ENCODE measurements around the gene EVX1. TPM values are rescaled to one million over a fixed set of nuclear protein-coding genes. Genes with fewer than 3 reads are reported as not detected.

The EVX1 gene
- total RNA-seq, 4 donors from 2014 or later, result not detected

- no peak for TF ChIP-seq CTCF (IDR thresholded peaks at IDR 0.05; ENCODE audit: low read depth)
These were observed 17.3 kb upstream of the EVX1 start for GRCh38 chr7:27224983-27225934.

- no peak for TF ChIP-seq CTCF (IDR thresholded peaks at IDR 0.05; ENCODE audit: low read depth)
These were observed 13.2 kb upstream of the EVX1 start for GRCh38 chr7:27229448-27229847.

GRCh38 chr7:27235387-27236311 lies 7.0 kb upstream of the EVX1 start:
- TF ChIP-seq CTCF (IDR thresholded peaks at IDR 0.05; ENCODE audit: low read depth), result no peak

- no peak for TF ChIP-seq CTCF (IDR thresholded peaks at IDR 0.05; ENCODE audit: low read depth)
These were observed 4.8 kb upstream of the EVX1 start for GRCh38 chr7:27237735-27238334.

- no peak for TF ChIP-seq CTCF (IDR thresholded peaks at IDR 0.05; ENCODE audit: low read depth)
These were observed 3.6 kb upstream of the EVX1 start for GRCh38 chr7:27238979-27239386.

GRCh38 chr7:27239387-27240014 lies 3.1 kb upstream of the EVX1 start:
- no peak for TF ChIP-seq CTCF (IDR thresholded peaks at IDR 0.05; ENCODE audit: low read depth)

Data from subcutaneous adipose tissue (tissue), 4 donors.